Left forelimb (tissue), 1 donor: ENCODE results near the gene WNK2.

ENCODE experiments used
- DNase-seq: peaks from one replicate; pipeline ENCODE4 v3.0.0-alpha.2; 2018; ENCODE audit warnings: low spot score

Gene WNK2

GRCh38 chr9:93266521-93267001 lies 82.6 kb downstream of the WNK2 start:
- no peak for DNase-seq

DNA sequence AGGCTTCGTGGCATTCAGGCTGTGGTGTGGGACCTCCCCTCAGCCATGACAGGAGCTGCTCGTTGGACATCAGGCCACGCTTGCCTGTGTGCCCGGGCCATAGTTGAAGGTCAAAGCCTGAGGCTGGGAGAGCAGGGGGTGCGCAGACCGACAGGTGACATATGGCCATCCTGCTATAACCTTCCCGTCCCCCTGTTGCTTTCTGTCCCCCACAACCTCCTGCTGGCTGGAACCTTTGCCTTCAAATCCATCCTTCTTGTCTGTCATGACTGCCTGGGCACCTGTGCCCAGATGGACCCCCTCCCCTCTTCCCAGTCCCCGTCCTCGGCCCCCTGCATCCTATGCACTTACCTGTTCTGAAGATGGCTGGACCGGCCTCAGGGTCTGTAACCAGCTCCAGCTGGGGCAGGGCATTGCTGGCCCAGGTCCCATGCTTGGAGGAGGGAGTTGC lies 83.2 kb downstream of the WNK2 start:
- no peak for DNase-seq

DNA sequence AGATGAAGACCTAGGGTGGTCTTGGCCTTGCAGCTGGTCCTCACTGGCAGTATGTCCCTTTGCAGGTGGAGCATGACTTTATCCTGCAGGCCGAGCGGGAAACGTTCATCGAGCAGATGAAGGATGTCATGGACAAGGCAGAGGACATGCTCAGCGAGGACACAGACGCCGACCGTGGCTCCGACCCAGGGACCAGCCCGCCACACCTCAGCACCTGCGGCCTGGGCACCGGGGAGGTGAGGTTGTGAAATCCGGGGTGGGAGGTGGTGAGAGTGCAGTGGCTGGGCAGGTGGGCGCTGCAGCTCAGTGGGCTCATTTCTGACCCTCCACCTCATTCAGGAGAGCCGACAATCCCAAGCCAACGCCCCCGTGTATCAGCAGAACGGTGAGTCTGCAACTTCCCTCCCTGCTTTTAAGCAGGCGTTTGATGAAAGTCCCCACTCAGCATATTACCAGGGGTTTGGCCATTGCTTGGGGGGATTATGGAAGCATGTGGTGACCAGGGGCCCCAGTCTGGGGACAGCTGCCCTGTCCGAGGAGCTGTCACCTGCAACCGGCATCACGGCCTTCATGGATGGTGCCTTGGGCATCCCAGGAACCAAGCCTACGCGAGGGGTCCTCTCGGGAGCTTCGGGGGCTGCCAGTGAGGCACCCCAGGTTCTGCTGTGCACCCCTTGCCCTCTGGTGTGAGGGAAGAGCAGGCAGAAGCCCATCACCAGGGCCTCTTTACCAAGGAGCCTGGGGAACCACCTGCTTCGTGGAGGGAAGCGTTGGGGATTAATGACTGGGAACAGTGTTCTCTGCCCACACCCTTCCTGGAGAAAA lies 84.0 kb downstream of the WNK2 start:
- DNase-seq = no peak

DNA sequence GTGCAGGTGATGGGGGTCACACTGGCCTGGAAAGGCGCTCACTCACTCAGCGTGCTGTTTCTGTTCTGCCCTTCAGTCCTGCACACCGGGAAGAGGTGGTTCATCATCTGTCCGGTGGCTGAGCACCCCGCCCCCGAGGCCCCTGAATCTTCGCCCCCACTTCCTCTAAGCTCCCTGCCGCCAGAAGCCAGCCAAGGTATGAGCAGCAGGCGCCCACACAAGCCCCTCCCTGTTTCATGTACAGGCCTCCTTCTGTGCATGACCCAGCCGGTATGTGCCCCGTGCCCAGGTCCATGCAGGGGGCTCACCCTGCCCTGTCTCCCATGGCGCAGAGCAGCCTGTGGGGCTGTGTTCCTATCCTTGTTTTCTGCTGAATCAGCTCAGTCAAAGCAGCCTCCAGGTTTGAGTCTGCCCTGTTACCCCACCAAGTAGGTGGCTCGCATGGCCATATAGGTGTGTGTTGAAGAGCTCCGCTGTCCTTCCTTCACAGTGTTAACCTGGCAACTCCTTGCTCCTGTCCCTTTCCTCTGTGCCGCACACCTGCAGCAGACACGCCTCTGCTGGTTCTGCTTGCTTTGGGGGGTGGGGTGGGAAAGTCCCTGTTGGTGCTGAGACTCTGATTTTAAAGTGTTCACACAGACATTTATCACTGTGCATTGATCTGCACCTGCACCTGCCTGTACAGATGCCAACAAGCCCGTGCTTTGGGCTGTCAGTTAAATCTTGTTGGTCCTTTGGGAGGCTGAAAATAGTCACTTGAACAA lies 84.8 kb downstream of the WNK2 start:
- DNase-seq = no peak

GRCh38 chr9:93270976-93271375 lies 87.0 kb downstream of the WNK2 start:
- DNase-seq = no peak

DNA sequence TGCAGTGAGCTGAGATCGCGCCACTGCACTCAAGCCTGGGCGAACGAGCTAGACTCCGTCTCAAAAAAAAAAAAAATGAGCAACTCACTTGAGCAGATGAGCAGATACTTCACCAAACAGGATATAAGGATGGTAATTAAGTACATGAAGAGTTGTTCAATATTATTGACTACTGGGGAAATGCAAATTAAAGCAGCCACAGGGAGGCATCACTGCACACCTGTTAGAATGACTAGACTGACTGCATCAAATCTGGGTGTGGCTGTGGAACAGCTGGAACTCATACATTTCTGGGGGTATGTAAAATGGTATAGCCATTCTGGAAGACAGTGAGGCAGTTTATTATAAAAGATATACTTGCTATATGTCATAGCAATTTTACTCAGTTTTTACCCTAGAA lies 93.0 kb downstream of the WNK2 start:
- DNase-seq = no peak

DNA sequence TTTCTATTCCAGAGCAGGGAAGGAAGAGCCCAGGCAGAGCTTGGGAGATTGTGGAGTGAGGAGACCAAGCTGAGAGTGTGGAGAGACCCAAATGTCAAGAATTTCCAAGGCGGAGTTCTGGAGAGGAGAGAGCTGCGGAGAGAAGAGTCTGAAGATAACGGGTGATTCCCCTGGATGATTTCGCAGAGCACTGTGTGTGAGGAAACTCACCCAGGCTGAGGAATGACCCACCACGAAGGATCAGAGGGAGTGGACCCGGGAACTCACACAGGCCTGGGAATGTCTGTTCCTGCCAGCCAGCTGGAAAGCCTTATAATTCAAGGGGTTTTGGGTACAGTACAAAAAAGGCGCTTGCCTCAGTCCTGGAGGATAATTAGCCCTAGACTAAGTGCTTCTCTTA lies 94.2 kb downstream of the WNK2 start:
- no peak for DNase-seq

DNA sequence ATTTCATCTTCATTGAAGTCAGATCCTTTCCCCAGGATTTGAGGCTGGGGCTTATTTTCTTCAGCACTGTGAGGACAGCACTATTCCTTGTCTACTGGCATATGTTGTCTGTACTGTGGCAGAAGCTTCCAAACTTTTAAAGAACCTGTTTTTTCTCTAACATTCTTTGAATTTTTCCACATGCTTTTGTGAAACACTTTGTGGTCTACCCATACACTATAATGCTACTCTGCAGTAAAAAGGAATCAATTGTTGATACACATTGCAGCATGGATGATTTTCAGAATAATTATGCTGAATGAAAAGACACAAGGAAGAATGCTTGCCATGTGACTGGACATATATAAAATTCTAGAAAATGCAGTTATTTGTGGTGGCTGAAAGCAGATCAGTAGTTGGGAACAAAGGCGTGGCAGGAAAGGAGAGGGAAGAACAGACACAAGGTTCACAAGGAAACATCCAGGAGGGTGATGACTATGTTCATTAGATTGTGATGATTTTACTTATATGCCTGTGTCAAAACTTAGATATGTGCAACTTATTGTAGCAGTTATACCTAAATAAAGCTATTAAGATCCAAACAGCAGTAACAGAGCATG lies 96.8 kb downstream of the WNK2 start:
- no peak for DNase-seq

DNA sequence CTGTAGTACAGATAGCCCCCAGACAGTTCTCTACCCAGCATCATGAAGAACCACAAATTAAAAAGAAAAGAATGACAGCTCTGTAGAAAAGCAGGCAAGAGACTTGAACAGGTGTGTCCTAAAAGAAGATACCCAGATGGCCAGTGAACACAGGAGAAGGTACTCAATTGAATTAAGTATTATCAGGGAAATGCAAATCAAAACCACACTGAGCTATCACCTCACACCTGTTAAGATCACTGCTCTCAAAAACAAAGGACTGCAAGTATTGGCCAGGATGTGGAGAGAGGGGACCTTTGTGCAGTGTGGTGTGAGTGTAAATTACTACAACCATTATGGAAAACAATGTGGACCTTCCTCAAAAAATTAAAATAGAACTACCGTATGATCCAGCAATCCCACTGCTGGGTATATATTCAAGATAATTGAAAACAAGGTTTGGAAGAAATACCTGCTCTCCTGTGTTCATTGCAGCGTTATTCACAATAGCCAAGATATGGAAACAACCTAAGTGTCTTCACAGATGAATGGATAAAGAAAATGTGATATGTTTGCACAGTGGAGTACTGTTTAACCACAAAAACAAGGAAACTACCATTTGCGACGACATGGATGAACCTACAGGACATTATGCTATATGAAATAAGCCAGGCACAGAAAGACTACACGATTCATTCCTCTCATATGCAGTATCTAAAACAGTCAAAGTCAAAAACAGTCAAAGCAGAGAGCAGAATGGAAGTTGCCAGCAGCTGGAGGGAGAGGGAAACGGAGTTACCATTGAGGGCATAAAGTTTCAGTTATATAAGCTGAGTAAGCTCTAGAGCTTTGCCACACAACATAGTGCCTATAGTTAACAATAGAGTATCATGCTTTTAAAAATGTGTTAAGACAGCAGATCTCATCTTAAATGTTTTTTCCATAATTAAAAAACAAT lies 102.6 kb downstream of the WNK2 start:
- no peak for DNase-seq

DNA sequence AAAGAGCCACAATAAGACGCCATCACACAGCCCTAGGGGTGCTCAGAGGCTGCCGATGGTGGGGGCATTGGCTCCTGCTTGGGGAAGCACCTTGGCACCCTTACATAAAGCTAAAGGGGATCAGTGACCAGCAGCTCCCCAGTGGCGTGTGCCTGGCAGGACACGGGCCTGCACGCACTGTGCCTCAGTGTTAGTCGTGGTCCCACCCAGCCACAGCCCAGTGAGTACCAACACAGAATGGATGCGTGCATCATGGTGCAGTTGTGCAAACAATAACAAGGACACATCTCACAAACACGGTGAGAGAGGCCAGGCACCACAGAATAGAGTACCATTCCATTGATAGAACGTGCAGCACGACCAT lies 103.2 kb downstream of the WNK2 start:
- DNase-seq = no peak

GRCh38 chr9:93287593-93287992 lies 103.7 kb downstream of the WNK2 start:
- DNase-seq = no peak

DNA sequence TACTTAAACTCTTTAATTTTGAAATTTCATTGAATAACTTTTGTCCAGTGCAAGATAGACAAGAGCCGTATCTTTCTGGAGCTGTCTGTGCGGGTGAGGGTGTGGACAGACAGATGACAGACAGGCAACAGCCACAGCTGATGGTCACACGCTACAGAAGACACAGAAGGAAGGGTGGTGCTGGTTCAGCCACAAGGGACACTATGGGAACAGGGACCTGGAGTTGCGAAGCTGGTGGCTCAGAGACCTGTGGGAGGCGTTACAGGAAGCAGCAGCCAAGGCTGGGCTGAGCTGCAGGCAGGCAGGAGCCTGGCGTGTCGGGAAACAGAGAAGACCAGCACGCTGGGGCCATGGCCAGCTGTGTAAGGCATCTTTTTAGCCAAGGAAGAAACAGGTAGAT lies 104.4 kb downstream of the WNK2 start:
- DNase-seq = no peak

DNA sequence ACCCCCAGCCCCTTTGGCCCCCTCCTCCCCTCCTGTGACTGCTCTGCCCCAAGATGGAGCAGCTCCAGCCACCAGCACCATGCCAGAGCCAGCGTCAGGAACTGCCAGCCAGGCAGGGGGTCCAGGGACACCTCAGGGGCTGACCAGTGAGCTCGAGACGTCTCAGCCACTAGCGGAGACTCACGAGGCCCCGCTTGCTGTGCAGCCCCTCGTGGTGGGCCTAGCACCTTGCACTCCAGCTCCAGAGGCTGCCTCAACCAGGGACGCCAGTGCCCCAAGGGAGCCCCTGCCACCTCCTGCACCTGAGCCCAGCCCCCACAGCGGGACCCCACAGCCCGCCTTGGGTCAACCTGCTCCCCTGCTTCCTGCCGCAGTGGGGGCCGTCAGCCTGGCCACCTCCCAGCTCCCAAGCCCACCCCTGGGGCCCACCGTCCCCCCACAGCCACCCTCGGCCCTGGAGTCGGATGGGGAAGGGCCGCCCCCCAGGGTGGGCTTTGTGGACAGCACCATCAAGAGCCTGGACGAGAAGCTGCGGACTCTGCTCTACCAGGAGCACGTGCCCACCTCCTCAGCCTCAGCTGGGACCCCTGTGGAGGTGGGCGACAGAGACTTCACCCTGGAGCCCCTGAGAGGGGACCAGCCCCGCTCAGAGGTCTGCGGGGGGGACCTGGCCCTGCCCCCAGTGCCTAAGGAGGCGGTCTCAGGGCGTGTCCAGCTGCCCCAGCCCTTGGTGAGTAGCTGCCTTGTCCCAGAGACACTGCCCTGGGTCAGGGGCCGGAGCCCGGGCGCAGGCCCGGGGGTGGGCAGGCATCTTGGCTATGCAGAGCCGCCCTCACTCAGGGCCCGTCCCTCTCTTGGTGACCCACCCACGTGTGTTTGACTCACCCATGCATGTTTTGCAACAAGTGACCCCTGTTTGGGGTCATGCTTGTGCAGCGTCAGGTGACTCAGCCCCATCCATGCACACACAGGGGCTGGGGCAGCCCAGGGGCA lies 105.2 kb downstream of the WNK2 start:
- no peak for DNase-seq

DNA sequence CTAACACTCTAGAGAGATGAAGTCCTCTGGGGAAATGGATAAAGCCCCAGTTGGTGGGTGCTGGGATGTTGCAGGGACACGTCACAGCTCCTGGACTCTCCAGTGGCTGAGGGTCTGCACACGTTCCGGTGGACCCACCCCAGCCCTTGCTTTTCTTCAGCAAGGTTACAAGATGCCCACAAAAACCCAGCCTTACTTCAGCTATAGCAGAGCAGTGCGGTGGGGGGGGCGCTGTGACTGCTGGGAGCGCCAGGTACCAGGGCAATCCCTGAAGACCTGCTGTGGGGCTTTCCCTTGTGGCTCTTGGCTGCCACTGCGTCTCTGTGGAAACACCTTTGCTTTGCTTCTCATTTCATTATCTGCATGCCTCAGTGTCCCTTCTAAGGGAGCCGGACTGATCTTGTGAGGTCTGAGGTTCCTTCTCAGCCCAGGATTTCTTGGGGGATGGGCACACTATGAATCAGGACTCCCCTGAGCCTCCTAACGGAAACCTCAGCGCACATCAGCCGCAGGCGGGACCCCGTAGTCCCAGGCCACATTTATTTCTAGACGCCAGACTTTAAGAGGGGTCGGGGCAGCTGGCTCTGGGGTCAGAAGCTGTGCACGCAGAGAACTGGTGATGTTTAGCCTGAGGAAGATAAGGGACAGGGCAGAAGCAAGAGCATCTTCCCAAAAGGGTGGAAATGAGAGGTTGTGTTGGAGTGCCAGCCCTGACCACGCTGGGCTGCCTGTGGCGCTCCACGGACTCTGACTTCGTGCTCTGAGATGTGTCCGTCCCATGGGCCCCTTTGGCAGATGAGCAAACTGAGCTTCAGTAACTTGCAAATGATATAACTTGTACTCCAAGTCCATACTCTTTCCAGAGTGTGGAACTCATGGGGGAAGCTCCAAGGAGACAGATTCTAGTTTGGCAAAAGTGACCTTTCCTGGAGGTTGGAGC lies 106.8 kb downstream of the WNK2 start:
- no peak for DNase-seq

- DNase-seq = no peak
Measured at GRCh38 chr9:93291536-93292287, 107.8 kb downstream of the WNK2 start.

DNA sequence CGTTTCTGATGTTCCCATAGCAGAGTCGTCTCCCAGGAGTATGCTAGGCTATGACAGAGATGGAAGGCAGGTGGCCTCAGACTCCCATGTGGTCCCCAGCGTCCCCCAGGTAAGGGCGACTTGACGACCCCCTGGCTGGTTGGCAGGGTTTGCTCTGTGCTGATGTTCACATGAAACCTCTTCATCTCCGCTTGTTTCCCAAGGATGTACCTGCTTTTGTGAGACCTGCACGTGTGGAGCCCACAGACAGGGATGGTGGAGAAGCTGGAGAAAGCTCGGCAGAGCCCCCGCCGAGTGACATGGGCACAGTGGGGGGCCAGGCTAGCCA lies 108.3 kb downstream of the WNK2 start:
- no peak for DNase-seq

- DNase-seq = no peak
Measured at GRCh38 chr9:93292664-93293328, 108.9 kb downstream of the WNK2 start.

DNA sequence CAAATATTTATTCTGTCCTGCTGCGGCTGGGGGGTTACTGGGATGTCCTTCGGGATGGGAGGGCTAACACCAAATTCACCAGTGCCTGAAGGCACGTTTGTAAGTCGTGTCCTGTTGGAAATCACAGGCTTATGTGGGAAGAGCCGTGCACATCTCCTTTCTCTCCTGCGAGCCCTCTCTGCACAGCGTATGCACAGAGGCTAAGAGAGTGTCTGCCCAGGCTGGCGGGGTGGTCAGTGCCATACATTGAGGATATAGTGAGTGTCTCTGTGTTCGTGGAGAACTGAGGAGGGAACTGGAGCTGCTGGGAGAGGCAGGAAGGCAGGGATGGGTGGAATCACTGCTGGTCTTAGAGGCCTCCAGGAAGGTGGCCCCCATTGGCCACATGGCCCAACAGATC lies 110.1 kb downstream of the WNK2 start:
- DNase-seq = no peak
